ENCODE data around the gene GJC2.

GJC2 gene

GRCh38 chr1:228136901-228137300, 12.8 kb upstream of the GJC2 start:
- no peak for DNase-seq (ENCODE audit: low read depth)
- H3K4me3 ChIP-seq (ENCODE audit: low read depth, low read length) = no peak overlapping the region
- TF ChIP-seq POLR2A (IDR thresholded peaks at IDR 0.05; ENCODE audit: extremely low read depth, insufficient read length) (no peak), MYC (IDR thresholded peaks at IDR 0.05; ENCODE audit: low read depth, low read length) (no peak), CTCF (IDR thresholded peaks at IDR 0.05; ENCODE audit: low read depth, low read length) (no peak), MAX (IDR thresholded peaks at IDR 0.05; ENCODE audit: low read depth, low read length) (no peak)

GRCh38 chr1:228139406-228139930, 10.3 kb upstream of the GJC2 start:
- no peak for DNase-seq (ENCODE audit: low read depth)
- TF ChIP-seq POLR2A (IDR thresholded peaks at IDR 0.05; ENCODE audit: extremely low read depth, insufficient read length) (peak; percentile 76), MAX (IDR thresholded peaks at IDR 0.05; ENCODE audit: low read depth, low read length) (no peak)

GRCh38 chr1:228139931-228140723, 9.6 kb upstream of the GJC2 start, which contains the start of gene GUK1:
GUK1 (plus strand) TSS chr1:228140279; CDS start chr1:228140303, 24 bp downstream.
- TF ChIP-seq POLR2A (IDR thresholded peaks at IDR 0.05; ENCODE audit: extremely low read depth, insufficient read length) (peak; percentile 71), CTCF (IDR thresholded peaks at IDR 0.05; ENCODE audit: low read depth, low read length) (no peak), MYC (IDR thresholded peaks at IDR 0.05; ENCODE audit: low read depth, low read length) (peak; percentile 48)
- DNase-seq (ENCODE audit: low read depth) = peak; percentile 100
- peak within 1 kb of the TSS; percentile 85 for H3K4me3 ChIP-seq (ENCODE audit: low read depth, low read length)

More at GRCh38 chr1:228139406-228139930, 10.3 kb upstream of the GJC2 start:
- H3K4me3 ChIP-seq (ENCODE audit: low read depth, low read length) = peak overlapping the region; percentile 70

GRCh38 chr1:228140724-228141225, 9.0 kb upstream of the GJC2 start:
- peak overlapping the region; percentile 85 for H3K4me3 ChIP-seq (ENCODE audit: low read depth, low read length)
- DNase-seq (ENCODE audit: low read depth) = no peak
- no peak for TF ChIP-seq MAX (IDR thresholded peaks at IDR 0.05; ENCODE audit: low read depth, low read length)
- no peak for TF ChIP-seq POLR2A (IDR thresholded peaks at IDR 0.05; ENCODE audit: extremely low read depth, insufficient read length)
- TF ChIP-seq MYC (IDR thresholded peaks at IDR 0.05; ENCODE audit: low read depth, low read length) = no peak
- TF ChIP-seq CTCF (IDR thresholded peaks at IDR 0.05; ENCODE audit: low read depth, low read length) = no peak

GRCh38 chr1:228141226-228142044, 8.3 kb upstream of the GJC2 start:
- peak overlapping the region; percentile 85 for H3K4me3 ChIP-seq (ENCODE audit: low read depth, low read length)
- DNase-seq (ENCODE audit: low read depth) = no peak
- TF ChIP-seq MAX (IDR thresholded peaks at IDR 0.05; ENCODE audit: low read depth, low read length) (no peak), CTCF (IDR thresholded peaks at IDR 0.05; ENCODE audit: low read depth, low read length) (no peak), MYC (IDR thresholded peaks at IDR 0.05; ENCODE audit: low read depth, low read length) (no peak), POLR2A (IDR thresholded peaks at IDR 0.05; ENCODE audit: extremely low read depth, insufficient read length) (no peak)

Data from NB4 (cell line).